H1 (cell line): ENCODE data around the gene CDC42BPB. TPM values are rescaled to one million over a fixed set of nuclear protein-coding genes. Genes with fewer than 3 reads are reported as not detected.

Experiments used
- CHD1 ChIP-seq: IDR thresholded peaks from 2 replicates; pipeline ENCODE4 v1.6.1; 2012; ENCODE audit warnings: low read depth, low read length, improper control_type of control experiment
- CHD7 ChIP-seq: fragments of 300-600 bp; sonication (generic); IDR thresholded peaks from 2 replicates; pipeline ENCODE4 v1.7.1; 2012; ENCODE audit warnings: low read length, moderate library complexity, mild to moderate bottlenecking, inconsistent platforms; ENCODE audit not compliant: insufficient replicate concordance
- CTBP2 ChIP-seq: IDR thresholded peaks from 2 replicates; pipeline ENCODE4 v1.7.0; 2011; ENCODE audit warnings: borderline replicate concordance, mild to moderate bottlenecking, moderate library complexity, mixed read lengths, low read length; ENCODE audit not compliant: insufficient read depth, insufficient read length
- NRF1 ChIP-seq: IDR thresholded peaks from 2 replicates; pipeline ENCODE4 v1.6.1; 2011; ENCODE audit warnings: mild to moderate bottlenecking, low read depth, low read length, improper control_type of control experiment
- RBBP5 ChIP-seq: IDR thresholded peaks from 2 replicates; pipeline ENCODE4 v1.7.1; 2012; ENCODE audit warnings: low read depth, mild to moderate bottlenecking, inconsistent platforms, low read length, moderate library complexity, borderline replicate concordance
- TAF7 ChIP-seq: optimal IDR thresholded peaks from 2 replicates; pipeline ENCODE3; 2011; ENCODE audit warnings: low read depth, mild to moderate bottlenecking, inconsistent platforms, low read length, moderate library complexity, borderline replicate concordance
- USF2 ChIP-seq: IDR thresholded peaks from 2 replicates; pipeline ENCODE4 v1.6.1; 2011; ENCODE audit warnings: low read length, improper control_type of control experiment
- polyA plus RNA-seq, 7 experiments: library from polyadenylated mRNA; depleted of rRNA in 3 of 7; stranded (reverse) in 5 of 7; unstranded in 2 of 7; fragments of >200 nt in 5 of 7; fragments of 200-250 nt in 2 of 7; gene quantifications; 1 replicate in 5 of 7; 2 replicates in 1 of 7; 4 replicates in 1 of 7; pipeline versions ENCODE4 v1.2.1 to v1.2.3, GENCODE V29; 2011 to 2013; ENCODE audit warnings: missing spikeins in 2 of 7, mixed read lengths in 2 of 7
- total RNA-seq: library from RNA; stranded (reverse); fragmentation: NEBNext Ultra II Directional; extraction: Animal tissue kit (Norgen Biotek cat#: 25700); gene quantifications from 2 replicates; pipeline ENCODE4 v1.2.1, GENCODE V29; 2021

CDC42BPB gene
- total and polyA plus RNA-seq, 2 of the 8 experiments (the other 6 are each of a cell fraction or from before 2014, with no cell fraction given), result 51.2 to 88.2 TPM

GRCh38 chr14:102883089-102883541, 174.2 kb downstream of the CDC42BPB start (continued):
- no peak for TF ChIP-seq CHD7
- TF ChIP-seq NRF1, result no peak
- TF ChIP-seq RBBP5, result no peak
- no peak for TF ChIP-seq TAF7
- no peak for TF ChIP-seq CTBP2
- TF ChIP-seq USF2, result no peak
- no peak for TF ChIP-seq CHD1
